Adipose tissue (tissue), 3 donors: ENCODE measurements around the gene ARHGEF3. TPM values are rescaled to one million over a fixed set of nuclear protein-coding genes. Genes with fewer than 3 reads are reported as not detected.

Experiments used
- H3K27ac ChIP-seq: one replicate; pipeline ENCODE4 v1.5.1; 2013; ENCODE audit warnings: low read depth, low read length
- WGBS, 3 donors: extraction: QIAGEN DNeasy Blood & Tissue Kit; methylation state at CpG; one replicate each; pipeline ENCODE4 v1.1.7; 2013; 5-methylcytosine and 5-hydroxymethylcytosine counted together
- polyA plus RNA-seq, 3 donors: library from polyadenylated mRNA; stranded (reverse); fragments of 200-250 nt; gene quantifications; one replicate each; pipeline ENCODE4 v1.2.3, GENCODE V29; 2013
- donor health status: healthy with polysubstance abuse.
- donor health status: Bipolar disorder and iron deficiency.
- donor health status: healthy.

Gene ARHGEF3
- polyA plus RNA-seq, 3 donors = 11.1 to 15.4 (median 11.4) TPM

- 28 to 67% (median 59%) methylated on average over 10 of the region's 10 CpGs for WGBS, 3 donors
- H3K27ac ChIP-seq = no peak overlapping the region
Observed at GRCh38 chr3:56800130-56800831, 1.5 kb downstream of the ARHGEF3 start.

GRCh38 chr3:56799251-56799882 is 2.4 kb downstream of the ARHGEF3 start:
- WGBS, 3 donors = 4 to 12% (median 11%) methylated on average over 7 of the region's 7 CpGs
- H3K27ac ChIP-seq = no peak overlapping the region

GRCh38 chr3:56796996-56797395 is 4.8 kb downstream of the ARHGEF3 start:
- 50 to 95% (median 92%) methylated on average over 4 of the region's 4 CpGs for WGBS, 3 donors
- H3K27ac ChIP-seq = no peak overlapping the region

DNA sequence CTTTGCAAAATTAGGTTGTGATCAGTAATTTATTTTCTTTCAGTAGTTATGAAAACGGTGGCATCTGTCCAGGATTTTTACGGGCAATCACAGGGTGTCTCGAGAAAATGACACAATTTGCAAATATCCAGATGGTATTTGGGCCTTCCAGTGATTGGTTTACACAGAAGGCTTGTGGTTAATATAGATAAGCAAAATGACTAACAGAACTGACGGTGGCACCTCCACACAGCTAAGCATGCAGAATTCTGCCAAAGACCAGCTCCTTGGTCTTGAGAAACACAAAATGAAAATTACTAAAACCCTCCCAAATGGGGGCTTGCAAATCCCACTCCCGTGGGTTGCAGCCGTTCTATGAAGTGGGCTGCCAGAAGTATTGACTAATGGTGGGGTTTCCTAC is 5.5 kb downstream of the ARHGEF3 start:
- no peak overlapping the region for H3K27ac ChIP-seq
- WGBS, 3 donors = 31 to 57% (median 54%) methylated on average over 6 of the region's 6 CpGs

DNA sequence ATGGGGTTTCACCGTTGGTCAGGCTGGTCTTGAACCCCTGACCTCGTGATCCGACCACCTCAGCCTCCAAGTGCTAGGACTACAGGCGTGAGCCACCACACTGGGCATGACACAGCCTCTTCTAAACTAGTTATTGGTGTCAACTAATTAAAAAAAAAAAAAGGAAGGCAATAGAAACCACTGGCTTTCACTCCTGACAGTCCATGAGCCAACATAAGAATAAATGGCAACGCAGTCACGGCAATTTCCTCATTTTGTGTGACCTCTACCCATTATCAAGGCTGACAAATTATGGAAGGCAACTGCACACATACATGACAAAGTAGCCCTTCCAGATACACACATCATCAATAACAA is 5.9 kb downstream of the ARHGEF3 start:
- no peak overlapping the region for H3K27ac ChIP-seq
- WGBS, 3 donors = 58 to 64% (median 62%) methylated on average over 6 of the region's 6 CpGs

DNA sequence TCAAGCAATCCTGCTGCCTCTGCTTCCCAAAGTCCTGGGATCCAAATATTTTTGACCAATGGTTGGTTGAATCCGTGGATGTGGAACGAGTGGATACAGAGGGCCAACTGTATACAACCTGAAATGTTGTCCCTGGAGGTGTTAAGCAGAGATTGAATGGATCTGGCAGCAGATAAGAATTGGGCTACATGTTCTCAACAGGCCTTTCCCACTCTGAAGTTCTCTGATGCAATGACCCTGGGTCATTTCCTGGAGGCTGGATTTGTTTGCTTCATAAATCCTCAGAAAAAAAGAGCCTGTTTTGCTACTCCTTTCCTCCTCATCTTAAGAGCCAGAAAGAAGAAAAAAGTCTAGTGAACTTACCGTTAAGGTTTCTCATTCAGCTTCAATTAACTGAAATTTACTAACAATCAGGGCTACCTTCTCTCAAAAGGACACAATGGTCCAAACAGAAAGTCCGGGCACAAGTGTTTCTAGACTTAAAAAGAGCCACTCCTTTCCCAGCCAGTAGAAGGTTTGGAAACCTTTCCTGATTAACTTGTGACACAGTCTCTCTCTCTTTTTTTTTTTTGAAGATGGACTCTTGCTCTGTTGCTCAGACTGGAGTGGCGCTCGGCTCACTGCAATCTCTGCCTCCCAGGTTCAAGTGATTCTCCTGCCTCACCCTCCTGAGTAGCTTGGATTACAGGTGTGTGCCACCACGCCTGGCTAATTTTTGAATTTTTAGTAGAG is 6.5 kb downstream of the ARHGEF3 start:
- H3K27ac ChIP-seq = no peak overlapping the region
- 60 to 73% (median 67%) methylated on average over 7 of the region's 7 CpGs for WGBS, 3 donors

DNA sequence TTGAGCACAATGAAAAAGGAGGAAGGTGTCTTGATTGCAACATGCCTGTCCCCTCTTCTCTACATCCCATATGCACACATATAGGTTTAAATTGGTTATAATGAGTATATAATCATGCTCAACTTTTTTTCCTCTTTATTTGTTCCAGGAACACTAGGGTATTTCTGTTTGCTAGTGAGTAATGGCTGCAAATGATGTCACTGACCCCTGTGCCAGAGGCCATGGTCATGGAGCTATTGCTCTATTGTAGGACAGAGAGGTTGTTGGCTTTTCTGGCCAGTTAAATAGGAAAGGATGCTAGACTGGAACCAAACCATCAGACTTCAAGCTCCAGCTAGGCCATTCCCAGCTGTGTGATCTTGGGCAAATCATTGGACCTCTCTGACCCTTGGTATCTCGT is 9.6 kb downstream of the ARHGEF3 start:
- WGBS, 3 donors = 76 to 92% (median 89%) methylated on average over 1 of the region's 1 CpG
- no peak overlapping the region for H3K27ac ChIP-seq

DNA sequence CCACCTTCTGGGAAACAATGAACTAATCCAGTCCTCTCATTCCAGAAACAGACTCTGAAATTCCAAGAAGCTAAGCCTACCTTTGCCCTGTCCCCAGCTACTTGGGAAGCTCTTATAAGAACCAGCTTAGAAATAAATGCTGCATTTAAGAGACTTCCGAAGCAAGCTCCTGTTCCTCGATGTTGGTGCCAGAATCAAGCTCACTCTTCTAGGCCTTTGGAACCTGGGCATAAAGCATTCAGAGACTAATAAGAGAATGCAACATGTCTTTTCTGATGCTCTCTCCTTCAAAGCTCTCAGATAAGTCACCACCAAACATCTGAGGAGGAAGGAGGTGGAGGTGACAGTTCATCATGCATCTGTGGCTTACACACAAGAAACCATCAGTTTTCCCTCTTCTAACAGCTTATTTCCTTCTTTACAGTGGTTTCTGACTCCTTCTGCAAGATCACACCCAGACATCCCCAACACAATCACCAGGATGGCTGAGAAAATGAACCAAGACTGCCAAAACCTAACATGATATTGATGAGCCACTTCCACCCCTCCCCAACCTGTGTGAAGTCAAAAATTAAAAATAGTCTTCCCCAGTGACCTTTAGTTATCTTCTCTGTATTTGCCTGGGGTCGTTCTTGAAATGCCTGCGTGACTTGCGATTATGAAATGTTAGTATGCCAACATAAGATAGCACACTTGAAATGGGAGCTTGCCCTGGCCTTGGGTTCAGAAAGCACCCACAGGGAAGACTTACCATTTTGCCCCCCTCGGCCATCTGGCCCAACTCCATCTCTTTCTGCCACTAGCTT is 11.5 kb downstream of the ARHGEF3 start:
- 40 to 67% (median 62%) methylated on average over 6 of the region's 6 CpGs for WGBS, 3 donors
- H3K27ac ChIP-seq = no peak overlapping the region

GRCh38 chr3:56789076-56789475 is 12.7 kb downstream of the ARHGEF3 start:
- H3K27ac ChIP-seq = no peak overlapping the region
- 61 to 77% (median 75%) methylated on average over 3 of the region's 3 CpGs for WGBS, 3 donors

- H3K27ac ChIP-seq = no peak overlapping the region
- WGBS, 3 donors = 51 to 86% (median 84%) methylated on average over 2 of the region's 2 CpGs
Observed at GRCh38 chr3:56788521-56788920, 13.2 kb downstream of the ARHGEF3 start.

DNA sequence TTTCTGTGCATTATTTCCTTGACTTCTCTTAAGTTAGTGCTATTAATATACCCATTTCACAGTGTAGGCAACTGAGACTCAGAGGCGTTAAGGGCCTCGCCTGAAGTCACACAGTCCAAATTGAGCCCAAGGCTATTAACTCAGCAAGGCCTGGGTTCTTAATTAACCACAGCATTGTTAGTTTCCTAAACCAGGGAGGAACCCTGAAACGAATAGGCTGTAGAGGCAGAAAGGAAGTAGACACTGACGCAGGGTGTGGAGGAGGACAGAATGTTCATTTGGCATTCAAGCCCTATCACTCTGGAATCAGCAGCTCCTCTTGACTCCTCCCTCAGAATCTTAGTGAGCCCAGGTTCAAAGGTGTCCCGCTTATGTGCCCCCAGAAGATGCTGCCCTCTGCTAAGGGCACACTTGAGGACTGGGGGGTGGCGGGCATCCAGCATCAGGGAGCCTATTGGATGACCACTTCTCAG is 13.9 kb downstream of the ARHGEF3 start:
- 68 to 76% (median 74%) methylated on average over 6 of the region's 6 CpGs for WGBS, 3 donors
- H3K27ac ChIP-seq = no peak overlapping the region

DNA sequence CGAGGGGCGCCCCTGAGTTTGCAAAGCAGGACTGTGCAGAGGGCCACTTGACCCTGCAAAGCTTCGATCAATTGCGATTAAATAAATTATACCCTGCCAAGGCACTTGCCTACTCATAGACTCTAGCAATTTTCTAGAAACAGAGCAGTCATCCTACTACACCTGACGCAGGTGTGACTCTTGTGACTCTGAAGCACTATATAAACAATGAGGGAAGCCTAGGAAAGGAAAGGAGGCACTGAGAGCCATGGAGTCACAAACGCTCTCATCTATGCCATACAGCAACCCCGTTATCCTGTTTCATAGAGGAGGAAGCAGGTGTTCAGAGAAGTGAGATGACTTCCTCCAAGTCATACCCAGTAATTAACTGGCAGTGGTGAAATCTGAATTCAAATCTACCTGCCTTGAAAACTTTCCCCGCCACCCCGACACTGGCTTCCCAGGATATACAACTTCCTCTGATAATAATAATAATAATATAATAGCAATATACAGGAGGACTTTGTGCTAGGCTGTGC is 14.4 kb downstream of the ARHGEF3 start:
- 58 to 79% (median 77%) methylated on average over 9 of the region's 9 CpGs for WGBS, 3 donors
- no peak overlapping the region for H3K27ac ChIP-seq

GRCh38 chr3:56785499-56785898 is 16.2 kb downstream of the ARHGEF3 start:
- 75 to 85% (median 83%) methylated on average over 4 of the region's 4 CpGs for WGBS, 3 donors
- no peak overlapping the region for H3K27ac ChIP-seq

- 64 to 76% (median 70%) methylated on average over 5 of the region's 5 CpGs for WGBS, 3 donors
- no peak overlapping the region for H3K27ac ChIP-seq
Observed at GRCh38 chr3:56784448-56785001, 17.2 kb downstream of the ARHGEF3 start.

DNA sequence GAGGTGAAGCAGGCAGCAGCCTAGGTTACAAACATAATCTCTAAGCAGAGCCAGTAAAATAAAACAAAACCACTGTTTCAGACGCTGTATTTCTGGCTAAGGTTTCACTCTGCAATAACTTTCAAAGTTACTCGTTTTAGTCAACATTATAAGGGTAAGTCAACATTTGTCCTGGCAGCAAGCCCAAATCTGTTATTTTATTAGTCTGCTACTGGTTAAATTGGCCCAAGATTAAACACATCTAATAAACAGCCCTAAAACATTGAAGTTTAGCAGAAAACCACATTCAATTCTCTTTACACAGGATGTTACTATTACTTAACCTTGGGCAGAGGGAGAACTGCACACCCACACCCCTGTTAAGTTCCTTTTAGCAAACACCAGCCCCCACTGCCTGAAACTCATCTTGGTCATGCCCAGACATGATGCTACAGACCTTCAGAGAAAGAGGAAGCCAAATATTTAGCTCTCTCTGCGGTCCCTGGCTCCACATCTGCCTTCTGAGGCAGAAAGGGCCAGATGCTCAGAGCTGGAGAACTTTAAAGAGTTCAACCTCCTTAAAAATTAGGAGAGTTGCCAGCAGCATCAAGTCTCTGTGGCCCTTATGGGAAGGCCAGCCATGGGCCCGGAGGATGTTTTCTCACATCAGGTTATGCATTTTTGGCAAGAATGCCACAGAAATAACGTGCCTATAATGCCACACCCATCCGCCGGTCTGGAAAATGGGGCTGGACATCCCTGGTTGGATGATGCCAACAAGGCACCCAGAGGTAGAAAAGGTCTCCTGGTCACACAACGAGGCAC is 17.9 kb downstream of the ARHGEF3 start:
- no peak overlapping the region for H3K27ac ChIP-seq
- 18 to 28% (median 24%) methylated on average over 8 of the region's 8 CpGs for WGBS, 3 donors

- WGBS, 3 donors = 28 to 65% (median 55%) methylated on average over 2 of the region's 2 CpGs
- no peak overlapping the region for H3K27ac ChIP-seq
Observed at GRCh38 chr3:56782906-56783305, 18.8 kb downstream of the ARHGEF3 start.

GRCh38 chr3:56782215-56782614 is 19.5 kb downstream of the ARHGEF3 start:
- no peak overlapping the region for H3K27ac ChIP-seq
- WGBS, 3 donors = 36 to 72% (median 70%) methylated on average over 4 of the region's 4 CpGs
